Stimulated activated CD4-positive, alpha-beta T cell treated with anti-CD3 and anti-CD28 coated beads, Interleukin-4, amount 100 ng/mL, for 24 hours (primary cell): Measurements from ENCODE around the gene SLC2A1.

Experiments used
- DNase-seq: peaks from one replicate; pipeline ENCODE4 v3.0.0-alpha.2; 2020

The SLC2A1 gene

DNA sequence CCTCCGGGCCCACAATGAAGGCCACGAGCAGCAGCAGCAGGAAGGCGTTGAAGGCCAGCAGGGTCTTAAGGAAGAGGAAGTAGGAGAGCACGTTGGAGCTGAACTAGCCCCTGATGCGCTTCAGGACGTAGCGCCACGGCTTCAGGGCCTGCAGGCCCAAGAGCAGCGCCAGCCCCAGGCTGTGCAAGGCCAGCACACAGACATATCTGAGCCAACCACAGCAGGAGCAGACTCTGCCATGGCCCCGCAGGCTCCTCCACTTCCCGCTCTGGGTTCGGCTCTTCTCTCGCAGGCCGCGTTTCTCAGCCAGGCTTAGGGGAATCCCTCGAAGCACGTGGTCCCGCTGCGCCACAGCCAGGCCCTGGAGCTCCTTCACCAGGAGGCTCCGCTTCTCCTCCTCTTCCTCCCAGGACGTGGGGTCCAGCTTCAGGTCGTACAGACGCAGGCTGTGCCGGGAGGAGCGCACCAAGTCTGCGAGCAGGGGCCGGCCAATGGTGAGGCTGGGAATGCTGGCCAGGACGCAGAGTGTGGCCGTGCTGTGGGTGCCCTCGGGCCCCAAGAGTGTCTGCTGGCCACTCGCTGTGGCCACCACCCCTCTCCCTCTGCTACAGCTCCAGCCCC is 70.5 kb downstream of the SLC2A1 start:
- no peak for DNase-seq

DNA sequence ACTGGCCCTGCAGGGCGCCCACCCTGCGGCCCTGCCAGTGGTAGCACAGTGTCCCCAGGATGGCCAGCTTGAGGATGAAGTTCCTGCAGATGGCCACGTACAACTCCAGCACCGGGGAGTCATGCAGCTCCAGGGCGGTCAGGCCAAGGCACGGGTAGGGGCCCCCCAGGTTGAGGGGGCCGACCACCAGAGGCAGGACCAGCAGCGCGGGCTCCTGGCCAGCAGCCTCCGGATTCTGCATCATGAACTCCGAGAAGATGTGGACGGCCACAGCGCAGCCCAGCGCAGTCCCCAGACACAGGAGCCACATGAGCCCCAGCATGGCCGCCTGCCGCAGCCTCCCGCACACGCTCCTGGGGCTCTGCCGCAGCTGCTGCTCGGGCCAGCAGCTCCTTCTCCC is 71.3 kb downstream of the SLC2A1 start:
- no peak for DNase-seq

DNA sequence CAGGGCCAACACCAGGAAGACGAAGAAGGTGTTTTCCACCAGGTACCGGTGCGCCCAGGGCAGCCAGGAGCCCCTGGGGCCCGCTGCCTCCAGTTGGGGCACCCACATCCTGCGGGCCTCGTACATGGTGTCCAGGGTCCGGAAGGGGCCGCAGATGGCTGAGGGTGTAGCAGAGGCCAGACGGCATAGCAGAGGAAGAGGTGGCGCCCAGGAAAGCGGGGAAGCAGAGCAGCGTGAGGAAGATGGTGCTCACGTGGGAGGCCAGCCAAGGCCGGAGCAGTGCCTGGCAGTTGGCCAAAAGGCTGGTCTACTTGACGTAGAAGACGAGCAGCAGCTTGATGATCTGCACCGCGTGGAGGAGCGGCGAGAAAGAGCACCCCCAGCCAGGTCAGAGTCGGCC is 71.9 kb downstream of the SLC2A1 start:
- no peak for DNase-seq

DNA sequence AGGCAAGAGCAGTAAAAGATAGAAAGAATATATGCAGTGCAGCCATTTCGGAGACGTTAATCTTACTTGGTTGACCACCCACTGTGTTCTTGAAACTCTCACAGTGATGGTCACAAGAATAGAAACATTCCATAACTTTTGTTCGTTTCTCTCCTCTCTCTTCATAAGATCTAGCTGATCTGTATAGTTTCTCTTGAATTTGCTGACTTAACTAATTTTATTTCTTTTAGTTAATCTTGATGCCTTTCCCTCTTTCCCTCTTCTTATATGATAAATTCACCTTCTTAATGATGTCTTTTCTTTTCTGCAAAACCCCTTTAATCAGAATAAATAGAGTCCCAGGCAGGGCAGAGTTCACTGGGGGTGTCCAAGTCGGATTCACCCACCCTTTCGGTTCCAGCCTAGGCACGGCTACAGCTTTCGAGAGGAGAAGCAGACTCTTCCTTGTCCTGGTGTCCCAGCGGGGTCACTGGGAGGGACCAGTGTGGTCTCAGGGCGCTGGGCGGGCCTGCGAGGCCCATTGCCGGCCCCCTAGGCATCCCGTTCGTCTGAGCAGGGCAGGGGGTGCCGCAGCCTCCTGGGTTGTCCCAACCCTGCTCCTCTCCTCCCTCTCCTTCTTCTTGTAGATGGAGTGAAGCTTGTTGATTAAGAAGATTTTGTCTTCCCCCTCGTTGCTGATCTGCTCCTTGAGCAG is 72.5 kb downstream of the SLC2A1 start:
- DNase-seq = no peak

- DNase-seq = no peak
Observed at GRCh38 chr1:42880384-42880783, 78.3 kb downstream of the SLC2A1 start.

- no peak for DNase-seq
Observed at GRCh38 chr1:42877380-42877779, 81.3 kb downstream of the SLC2A1 start.

DNA sequence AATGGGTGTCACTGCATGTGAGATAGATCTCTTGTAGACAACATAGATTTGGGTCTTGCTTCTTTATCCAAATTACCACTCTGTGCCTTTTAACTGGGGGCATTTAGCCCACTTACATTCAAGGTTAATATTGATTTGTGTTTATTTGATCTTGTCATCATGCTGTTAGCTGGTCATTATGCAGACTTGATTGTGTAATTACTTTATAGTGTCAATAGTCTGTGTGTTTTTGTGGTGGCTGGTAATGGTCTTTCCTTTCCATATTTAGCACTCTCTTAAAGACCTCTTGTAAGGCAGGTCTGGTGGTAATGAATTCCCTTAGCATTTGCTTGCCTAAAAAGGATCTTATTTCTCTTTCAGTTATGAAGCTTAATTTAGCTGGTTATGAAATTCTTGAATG is 82.7 kb downstream of the SLC2A1 start:
- DNase-seq = no peak
